Activated naive CD4-positive, alpha-beta T cell treated with anti-CD3 and anti-CD28 coated beads for 36 hours (primary cell): ENCODE data around the gene FAM8A1. TPM values are rescaled to one million over a fixed set of nuclear protein-coding genes. Genes with fewer than 3 reads are reported as not detected.
"Not testable (repeated sequence)": the region's sequence is repeated elsewhere in the genome, so short reads cannot be mapped to it uniquely, and the experiment has no call there.

Experiments used
- CTCF ChIA-PET: fragments of 350-600 bp; sonication (Branson Sonifier 250); formaldehyde crosslinking; loops from one replicate; lab custom pipeline; 2021; ENCODE audit warnings: antibody characterized with exemption; lab: Charles Lee
- DNase-seq: peaks from one replicate; pipeline ENCODE4 v3.0.0-alpha.2; 2020
- H3K27ac Mint-ChIP-seq: one replicate; pipeline ENCODE4 v1.8.0; 2021; ENCODE audit warnings: mild to moderate bottlenecking, mixed read lengths
- H3K27me3 Mint-ChIP-seq: one replicate; pipeline ENCODE4 v1.8.0; 2021; ENCODE audit warnings: low read depth, mixed read lengths
- H3K36me3 Mint-ChIP-seq: one replicate; pipeline ENCODE4 v1.8.0; 2021; ENCODE audit warnings: low read depth, mixed read lengths
- H3K4me1 Mint-ChIP-seq: one replicate; pipeline ENCODE4 v1.8.0; 2021; ENCODE audit warnings: low read depth, mixed read lengths
- H3K4me3 Mint-ChIP-seq: one replicate; pipeline ENCODE4 v1.8.0; 2021; ENCODE audit warnings: mild to moderate bottlenecking, moderate library complexity, mixed read lengths
- H3K9me3 Mint-ChIP-seq: one replicate; pipeline ENCODE4 v1.8.0; 2021; ENCODE audit warnings: mixed read lengths
- intact Hi-C: fragments of 100-400 bp; cut with micrococcal nuclease; formaldehyde crosslinking; loops from one replicate; pipeline ENCODE4 v1.15.1; 2023
- total RNA-seq, 2 experiments: library from RNA; stranded (reverse); gene quantifications; one replicate each; pipeline ENCODE4 v1.2.3, GENCODE V29; 2021

Gene FAM8A1
- total RNA-seq, 2 experiments from 2014 or later: 2.9 to 3.0 TPM

GRCh38 chr6:17584241-17584803 is 15.8 kb upstream of the FAM8A1 start:
- CTCF ChIA-PET: interaction anchor here (0.5 to 2.7 kb wide), 19 partner anchors 16 to 618 kb away, joined by 3 to 19 read pairs (median 4); partner anchors contain the start of gene FAM8A1
- Mint-ChIP-seq H3K27ac (no peak overlapping the region), H3K4me1 (peaks cover 6% of the 10 kb centered on the region), H3K36me3 (no peaks in the 10 kb centered on the region), H3K4me3 (no peak overlapping the region), H3K27me3 (peaks cover 5% of the 10 kb centered on the region), H3K9me3 (no peaks in the 10 kb centered on the region)
- peak; percentile 38 for DNase-seq
- intact Hi-C loops: loop anchor here (1.0 to 5.0 kb wide), 9 partner anchors 79 to 1252 kb away; partner anchors contain the start of genes NHLRC1 and RBM24

DNA sequence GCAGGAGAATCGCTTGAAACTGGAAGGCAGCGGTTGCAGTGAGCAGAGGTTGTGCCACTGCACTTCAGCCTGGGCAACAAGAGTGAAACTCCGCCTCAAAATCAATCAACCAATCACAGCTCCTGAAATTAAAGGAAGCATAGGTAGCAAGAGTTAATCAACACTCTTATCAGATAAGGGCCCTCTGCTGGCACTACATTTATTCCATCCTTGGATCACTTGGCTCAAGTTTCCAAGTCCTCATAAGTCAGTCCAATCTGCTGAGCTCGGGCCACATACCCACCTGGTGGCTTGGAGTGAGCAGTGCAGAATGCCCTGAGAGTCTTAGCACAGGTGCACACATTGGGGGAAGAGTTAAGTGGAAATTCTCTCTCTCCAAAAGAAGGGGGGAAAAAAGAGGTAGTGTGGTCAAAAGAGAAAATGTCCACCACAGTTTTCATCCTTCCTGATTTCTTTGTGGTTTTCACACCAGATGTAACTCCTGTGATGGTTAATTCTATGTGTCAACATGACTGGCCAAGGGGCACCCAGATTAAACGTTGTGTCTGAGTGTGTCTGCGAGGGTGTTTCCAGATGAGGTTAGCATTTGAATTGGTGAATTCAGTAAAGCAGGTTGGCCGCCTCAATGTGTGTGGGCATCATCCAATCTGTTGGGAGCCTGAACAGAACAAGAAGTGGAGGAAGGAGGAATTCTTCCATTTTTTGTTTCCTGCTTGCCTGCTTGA is 14.2 kb upstream of the FAM8A1 start:
- Mint-ChIP-seq H3K27ac (no peak overlapping the region), H3K9me3 (no peaks in the 10 kb centered on the region), H3K4me1 (peaks cover 14% of the 10 kb centered on the region), H3K4me3 (no peak overlapping the region), H3K36me3 (no peaks in the 10 kb centered on the region), H3K27me3 (peaks cover 4% of the 10 kb centered on the region)
- intact Hi-C loops: no loop called here
- CTCF ChIA-PET: interaction anchor here (0.7 to 2.7 kb wide), 6 partner anchors 10 to 274 kb away, joined by 3 to 14 read pairs (median 4); partner anchors contain the start of gene FAM8A1
- no peak for DNase-seq

DNA sequence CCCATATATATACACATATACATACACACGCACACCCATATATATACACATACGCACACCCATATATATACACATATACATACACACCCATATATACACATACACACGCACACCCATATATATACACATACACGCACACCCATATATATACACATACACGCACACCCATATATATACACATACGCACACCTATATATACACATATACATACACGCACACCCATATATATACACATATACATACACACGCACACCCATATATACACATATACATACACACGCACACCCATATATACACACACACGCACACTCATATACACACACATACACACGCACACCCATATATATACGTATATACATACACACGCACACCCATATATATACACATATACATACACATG is 13.5 kb upstream of the FAM8A1 start:
- H3K27me3 Mint-ChIP-seq, intact Hi-C loops, H3K9me3 Mint-ChIP-seq, H3K4me3 Mint-ChIP-seq, DNase-seq, H3K36me3 Mint-ChIP-seq, H3K27ac Mint-ChIP-seq: not testable (repeated sequence)
- peaks cover 17% of the 10 kb centered on the region for H3K4me1 Mint-ChIP-seq
- CTCF ChIA-PET: interaction anchor here (1.9 kb wide), 1 partner anchor 9 kb away, joined by 5 read pairs; no protein-coding TSS in a partner anchor

DNA sequence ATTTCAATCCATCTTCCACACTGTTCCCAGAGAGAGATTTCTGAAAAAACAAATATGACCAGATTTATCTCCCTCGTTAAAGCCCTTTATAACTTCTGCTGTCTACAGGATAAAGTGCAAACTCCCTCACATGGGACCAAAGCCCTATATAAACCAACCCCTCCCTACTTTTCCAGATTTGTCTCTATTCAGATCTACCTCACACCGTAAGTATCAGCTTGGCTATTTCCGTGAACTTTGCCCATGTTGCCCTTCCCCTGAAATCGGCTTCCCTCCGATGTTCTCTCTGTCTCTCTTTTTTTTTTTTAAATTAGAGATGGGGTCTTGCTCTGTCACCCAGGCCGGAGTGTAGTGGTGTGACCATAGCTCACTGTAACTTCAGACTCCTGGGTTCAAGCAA is 12.1 kb upstream of the FAM8A1 start:
- Mint-ChIP-seq H3K9me3 (no peaks in the 10 kb centered on the region), H3K27ac (no peak overlapping the region), H3K4me1 (peaks cover 17% of the 10 kb centered on the region), H3K4me3 (no peak overlapping the region), H3K36me3 (no peaks in the 10 kb centered on the region), H3K27me3 (no peaks in the 10 kb centered on the region)
- DNase-seq: no peak
- intact Hi-C loops: no loop called here
- CTCF ChIA-PET: interaction anchor here (0.6 to 1.0 kb wide), 2 partner anchors 11 to 30 kb away, joined by 3 to 4 read pairs; no protein-coding TSS in a partner anchor

DNA sequence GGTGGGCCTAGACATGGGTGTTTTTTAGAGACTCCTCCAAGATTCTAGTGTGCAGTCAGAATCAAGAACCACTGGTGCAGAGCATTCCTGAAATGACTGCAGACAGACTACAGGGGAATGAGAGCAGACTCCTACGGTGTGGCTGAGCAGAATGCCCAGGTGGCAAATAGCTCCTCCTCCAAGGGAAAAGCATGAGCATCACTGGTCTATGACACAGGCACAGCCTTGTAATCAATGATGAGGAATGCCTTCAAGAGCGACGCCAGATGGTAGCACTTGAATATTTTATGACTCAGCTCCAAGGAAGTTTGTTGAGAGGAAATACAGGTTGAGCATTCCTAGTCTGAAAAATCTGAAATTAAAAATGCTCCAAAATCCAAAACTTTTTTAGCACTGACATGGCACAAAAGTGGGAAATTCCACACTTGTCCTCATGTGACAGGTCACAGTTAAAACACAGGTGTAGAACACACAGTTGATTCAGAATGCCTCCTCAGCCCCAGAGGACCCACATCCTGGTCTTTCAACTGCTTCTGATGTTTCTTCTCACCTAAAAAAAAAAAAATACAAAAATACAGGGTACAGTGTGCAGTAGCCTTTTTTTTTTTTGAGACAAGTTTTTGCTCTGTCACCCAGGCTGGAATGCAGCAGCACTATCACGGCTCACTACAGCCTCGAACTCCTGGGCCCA is 10.6 kb upstream of the FAM8A1 start:
- Mint-ChIP-seq H3K36me3 (no peaks in the 10 kb centered on the region), H3K9me3 (no peaks in the 10 kb centered on the region), H3K4me1 (peaks cover 13% of the 10 kb centered on the region), H3K27me3 (no peaks in the 10 kb centered on the region), H3K4me3 (no peak overlapping the region), H3K27ac (no peak overlapping the region)
- peak; percentile 46 for DNase-seq
- CTCF ChIA-PET: interaction anchor here (0.5 to 1.1 kb wide), 4 partner anchors 10 to 221 kb away, joined by 3 to 8 read pairs (median 5); no protein-coding TSS in a partner anchor
- intact Hi-C loops: loop anchor here (1.0 kb wide), 2 partner anchors 11 to 226 kb away; partner anchors contain the start of gene FAM8A1

- Mint-ChIP-seq H3K4me1 (peaks cover 13% of the 10 kb centered on the region), H3K4me3 (no peak overlapping the region), H3K36me3 (no peaks in the 10 kb centered on the region), H3K27ac (no peak overlapping the region), H3K27me3 (no peaks in the 10 kb centered on the region), H3K9me3 (no peaks in the 10 kb centered on the region)
- DNase-seq: no peak
- intact Hi-C loops: no loop called here
- CTCF ChIA-PET: interaction anchor here (0.6 kb wide), 1 partner anchor 113 kb away, joined by 3 read pairs; no protein-coding TSS in a partner anchor
Measured at GRCh38 chr6:17591287-17591686, 8.8 kb upstream of the FAM8A1 start.

DNA sequence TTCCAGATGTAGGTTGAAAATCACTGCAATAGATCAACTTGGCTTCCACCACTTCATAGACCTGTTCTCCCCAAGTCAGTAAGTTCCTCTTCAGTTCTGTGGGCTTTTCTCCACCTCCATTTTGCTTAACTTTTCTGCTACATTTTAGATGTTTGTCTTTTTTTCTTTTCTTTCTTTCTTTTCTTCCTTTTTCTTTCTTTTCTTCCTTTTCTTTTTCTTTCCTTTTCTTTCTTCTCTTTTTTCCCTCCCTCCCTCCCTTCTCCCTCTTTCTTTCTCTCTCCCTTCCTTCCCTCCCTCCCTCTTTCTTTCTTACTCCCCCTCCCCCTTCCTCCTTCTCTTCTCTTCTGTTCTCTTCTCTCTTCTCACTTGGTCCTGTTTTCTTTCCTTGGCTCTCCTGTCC is 6.9 kb upstream of the FAM8A1 start:
- no peaks in the 10 kb centered on the region for H3K27me3 Mint-ChIP-seq
- intact Hi-C loops: no loop called here
- H3K4me1 Mint-ChIP-seq: peaks cover 13% of the 10 kb centered on the region
- no peak overlapping the region for H3K4me3 Mint-ChIP-seq
- no peaks in the 10 kb centered on the region for H3K36me3 Mint-ChIP-seq
- H3K27ac Mint-ChIP-seq: no peak overlapping the region
- no peaks in the 10 kb centered on the region for H3K9me3 Mint-ChIP-seq
- DNase-seq: no peak
- CTCF ChIA-PET: interaction anchor here (1.2 kb wide), 1 partner anchor 211 kb away, joined by 4 read pairs; no protein-coding TSS in a partner anchor

GRCh38 chr6:17596085-17596484 is 4.0 kb upstream of the FAM8A1 start:
- H3K27me3 Mint-ChIP-seq: no peaks in the 10 kb centered on the region
- no peak overlapping the region for H3K4me3 Mint-ChIP-seq
- H3K9me3 Mint-ChIP-seq: no peaks in the 10 kb centered on the region
- CTCF ChIA-PET: interaction anchor here (0.6 to 0.9 kb wide), 2 partner anchors 10 to 28 kb away, joined by 3 to 5 read pairs; no protein-coding TSS in a partner anchor
- H3K4me1 Mint-ChIP-seq: peaks cover 2% of the 10 kb centered on the region
- intact Hi-C loops: no loop called here
- DNase-seq: no peak
- H3K36me3 Mint-ChIP-seq: no peaks in the 10 kb centered on the region
- no peak overlapping the region for H3K27ac Mint-ChIP-seq

DNA sequence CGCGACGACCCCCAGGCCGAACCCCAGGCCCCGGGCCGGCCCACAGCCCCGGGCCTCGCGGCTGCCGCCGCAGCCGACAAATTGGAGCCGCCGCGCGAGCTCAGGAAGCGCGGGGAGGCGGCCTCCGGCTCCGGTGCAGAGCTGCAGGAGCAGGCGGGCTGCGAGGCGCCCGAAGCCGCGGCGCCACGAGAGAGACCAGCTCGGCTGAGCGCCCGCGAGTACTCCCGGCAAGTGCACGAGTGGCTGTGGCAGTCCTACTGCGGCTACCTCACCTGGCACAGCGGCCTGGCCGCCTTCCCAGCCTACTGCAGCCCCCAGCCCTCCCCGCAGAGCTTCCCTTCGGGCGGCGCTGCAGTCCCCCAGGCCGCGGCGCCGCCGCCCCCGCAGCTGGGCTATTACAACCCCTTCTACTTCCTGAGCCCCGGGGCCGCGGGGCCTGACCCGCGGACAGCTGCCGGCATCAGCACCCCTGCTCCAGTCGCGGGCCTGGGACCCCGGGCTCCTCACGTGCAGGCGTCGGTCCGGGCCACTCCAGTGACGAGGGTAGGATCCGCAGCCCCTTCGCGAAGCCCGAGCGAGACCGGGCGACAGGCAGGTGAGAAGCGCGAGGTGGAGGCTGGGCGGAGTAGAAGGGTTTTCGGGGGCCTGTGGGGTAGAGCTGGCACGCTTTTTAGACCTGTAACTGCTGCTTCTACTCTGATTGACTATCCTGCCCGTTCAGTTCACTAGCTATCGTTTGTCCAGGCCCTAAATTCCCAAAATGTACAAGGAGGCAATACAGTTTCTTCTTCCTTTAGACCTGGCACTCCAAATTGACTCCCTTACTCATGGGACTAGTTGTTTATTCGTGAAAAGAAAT is 654 bp downstream of the FAM8A1 start:
- peak; percentile 44 for DNase-seq
- peaks cover 29% of the 10 kb centered on the region for H3K4me1 Mint-ChIP-seq
- H3K4me3 Mint-ChIP-seq: peak overlapping the region; percentile 75
- peaks cover 4% of the 10 kb centered on the region for H3K36me3 Mint-ChIP-seq
- CTCF ChIA-PET: interaction anchor here (0.6 to 2.3 kb wide), 10 partner anchors 8 to 1320 kb away, joined by 3 to 8 read pairs (median 4); no protein-coding TSS in a partner anchor
- H3K9me3 Mint-ChIP-seq: no peaks in the 10 kb centered on the region
- H3K27me3 Mint-ChIP-seq: no peaks in the 10 kb centered on the region
- intact Hi-C loops: loop anchor here (1.0 to 5.0 kb wide), 9 partner anchors 11 to 1278 kb away; partner anchors contain the start of genes KDM1B, NHLRC1, NUP153 and TPMT
- peak overlapping the region; percentile 9 for H3K27ac Mint-ChIP-seq

DNA sequence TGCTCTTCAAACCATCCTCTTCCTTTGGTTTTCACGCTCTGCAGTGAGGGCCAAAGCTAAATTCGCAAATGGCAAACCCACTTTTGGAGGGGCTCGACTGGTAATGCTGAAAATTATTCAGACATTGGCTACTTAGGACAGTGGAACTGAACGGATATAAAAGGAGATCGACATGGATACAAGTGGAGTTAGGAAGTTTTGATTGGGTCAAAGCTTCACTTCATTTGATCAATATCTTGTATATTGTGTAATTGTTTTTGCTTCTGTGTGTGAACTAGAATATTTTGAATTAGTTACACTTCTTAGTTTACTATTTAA is 1.2 kb downstream of the FAM8A1 start:
- peaks cover 29% of the 10 kb centered on the region for H3K4me1 Mint-ChIP-seq

DNA sequence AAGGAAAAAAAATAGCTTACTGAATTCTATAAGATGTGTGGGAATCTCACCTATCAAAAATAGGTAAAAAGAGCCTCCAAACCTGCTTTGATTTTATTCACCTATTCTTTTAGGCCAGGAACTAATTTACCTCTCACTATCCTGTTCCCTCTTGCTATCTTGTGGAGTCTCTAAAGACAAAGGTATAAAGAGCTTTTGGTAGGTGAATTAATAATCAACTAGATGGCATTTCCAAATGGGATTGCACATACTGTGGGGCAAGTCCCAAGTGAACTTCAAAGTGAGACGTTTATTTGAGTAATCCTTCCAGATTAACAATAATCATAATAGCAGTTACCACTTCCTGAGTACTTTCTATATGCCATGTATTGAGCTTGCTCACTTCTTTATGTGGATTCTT is 2.8 kb downstream of the FAM8A1 start:
- no peak for DNase-seq
- CTCF ChIA-PET: interaction anchor here (1.4 kb wide), 1 partner anchor 201 kb away, joined by 7 read pairs; no protein-coding TSS in a partner anchor
- Mint-ChIP-seq H3K4me3 (no peak overlapping the region), H3K36me3 (peaks cover 4% of the 10 kb centered on the region), H3K27ac (no peak overlapping the region), H3K9me3 (no peaks in the 10 kb centered on the region), H3K4me1 (peaks cover 29% of the 10 kb centered on the region), H3K27me3 (no peaks in the 10 kb centered on the region)
- intact Hi-C loops: loop anchor here (2.0 to 5.0 kb wide), 5 partner anchors 30 to 1281 kb away; partner anchors contain the start of gene NHLRC1

More for the DNA sequence above, 1.2 kb downstream of the FAM8A1 start:
- no peaks in the 10 kb centered on the region for H3K9me3 Mint-ChIP-seq
- no peaks in the 10 kb centered on the region for H3K27me3 Mint-ChIP-seq
- CTCF ChIA-PET: interaction anchor here (0.6 to 2.3 kb wide), 7 partner anchors 8 to 1320 kb away, joined by 3 to 8 read pairs (median 4); no protein-coding TSS in a partner anchor
- H3K4me3 Mint-ChIP-seq: peak overlapping the region; percentile 75
- intact Hi-C loops: loop anchor here (2.0 to 5.0 kb wide), 5 partner anchors 71 to 1279 kb away; partner anchors contain the start of gene NHLRC1
- peak overlapping the region; percentile 9 for H3K27ac Mint-ChIP-seq
- DNase-seq: no peak
- H3K36me3 Mint-ChIP-seq: peaks cover 4% of the 10 kb centered on the region
